Hematopoietic multipotent progenitor cell treated with erythropoietin and hydrocortisone succinate and interleukin-3 and kit ligand, for 8 days (in vitro differentiated cells): Measurements from ENCODE around the gene XYLT1.

ENCODE experiments used
- DNase-seq: peaks from one replicate; pipeline ENCODE4 v3.0.0-alpha.2; 2015

The XYLT1 gene

GRCh38 chr16:17275076-17276009 lies 195.4 kb downstream of the XYLT1 start:
- DNase-seq = no peak

GRCh38 chr16:17273142-17273561 lies 197.6 kb downstream of the XYLT1 start:
- DNase-seq = peak; percentile 6

GRCh38 chr16:17272716-17273115 lies 198.0 kb downstream of the XYLT1 start:
- DNase-seq = no peak

GRCh38 chr16:17271687-17272086 lies 199.1 kb downstream of the XYLT1 start:
- no peak for DNase-seq

DNA sequence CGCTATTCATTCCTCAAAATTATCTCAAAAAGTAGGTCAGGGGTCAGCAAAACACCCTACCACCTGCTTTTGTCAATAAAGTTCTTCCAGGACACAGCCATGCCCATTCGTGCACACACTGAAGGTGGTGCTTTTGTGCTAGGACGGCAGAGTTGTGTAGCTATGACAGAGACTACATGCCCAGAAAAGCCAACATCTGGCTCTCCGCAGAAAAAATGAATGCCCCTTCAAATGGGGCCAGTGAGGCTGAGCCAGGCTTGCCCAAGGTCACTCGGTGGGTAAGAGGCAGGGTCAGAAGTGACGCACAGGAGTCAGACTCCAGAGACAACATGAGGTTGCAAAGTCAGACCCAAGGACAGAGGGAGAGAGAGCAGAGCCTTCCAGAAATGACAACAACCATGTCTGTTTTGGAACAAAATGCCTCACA lies 200.1 kb downstream of the XYLT1 start:
- no peak for DNase-seq

DNA sequence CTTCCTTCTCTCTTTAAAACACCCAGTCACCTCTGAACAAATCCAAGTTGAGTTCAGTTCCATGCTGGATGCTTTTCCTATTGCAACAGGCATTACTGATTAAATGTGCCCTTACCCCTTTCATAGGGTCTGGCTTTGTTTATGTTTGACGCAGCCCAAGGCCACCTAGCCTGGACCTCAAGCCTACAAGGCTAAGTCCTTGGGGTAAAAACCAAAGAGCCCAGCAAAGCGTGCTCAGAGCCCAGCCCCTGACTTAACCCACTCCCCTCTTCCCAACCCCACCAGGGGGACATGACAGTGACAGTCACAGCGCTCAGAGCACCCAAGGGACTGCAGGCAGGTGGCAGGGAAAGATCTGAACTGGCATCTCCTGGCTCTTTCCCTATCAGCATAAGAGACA lies 200.6 kb downstream of the XYLT1 start:
- no peak for DNase-seq

DNA sequence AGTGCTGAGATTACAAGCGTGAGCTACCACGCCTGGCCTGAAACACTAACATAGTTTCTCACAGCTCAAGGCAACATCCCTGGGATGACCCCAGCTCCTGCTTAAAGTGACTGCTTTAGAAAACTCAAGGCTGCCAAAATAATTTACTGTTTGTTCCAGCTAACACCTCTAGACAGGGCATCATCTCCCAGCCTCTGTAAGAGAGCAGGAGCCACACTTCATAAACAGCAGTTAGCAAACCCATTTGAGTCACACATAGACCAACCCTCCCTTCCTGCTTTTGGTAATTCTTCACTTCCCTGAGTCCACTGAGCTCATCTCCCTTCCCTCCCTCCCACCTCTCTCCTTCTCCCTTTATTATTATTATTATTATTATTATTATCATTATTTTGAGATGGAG lies 201.3 kb downstream of the XYLT1 start:
- DNase-seq = no peak

DNA sequence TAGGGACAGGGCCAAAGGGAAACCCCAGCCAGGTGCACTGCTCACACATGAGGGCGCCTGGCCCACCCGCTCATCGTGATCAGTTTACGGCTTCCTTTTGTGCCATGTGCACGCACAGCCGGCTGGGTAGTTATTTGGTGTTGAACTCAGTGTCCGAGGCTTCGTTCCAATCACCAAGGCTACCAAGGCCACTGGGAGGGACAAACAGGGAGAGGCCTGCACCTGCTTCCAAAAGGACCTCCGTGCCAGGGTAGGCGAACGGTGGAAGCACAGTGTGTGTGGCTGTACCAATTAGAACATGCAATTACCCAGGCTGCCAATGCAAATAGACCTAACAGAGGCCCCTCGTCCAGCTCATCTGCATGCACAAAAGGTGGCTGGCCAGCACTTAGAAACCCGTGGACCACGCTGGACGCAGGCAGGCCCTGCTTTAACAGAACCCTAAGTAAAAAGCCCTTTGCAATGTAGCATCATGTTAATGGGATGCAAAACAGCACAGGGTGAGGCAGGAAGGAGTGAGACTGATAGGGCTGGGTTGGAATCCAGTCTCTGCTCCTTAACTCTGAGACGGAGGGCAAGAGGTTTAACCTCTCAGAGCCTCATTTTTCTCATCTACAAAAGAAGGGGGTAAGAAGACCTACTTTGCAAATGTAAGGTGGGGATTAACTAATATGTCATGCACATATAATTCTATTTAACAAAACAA lies 204.0 kb downstream of the XYLT1 start:
- DNase-seq = no peak

- DNase-seq = no peak
Measured at GRCh38 chr16:17265154-17265553, 205.6 kb downstream of the XYLT1 start.

DNA sequence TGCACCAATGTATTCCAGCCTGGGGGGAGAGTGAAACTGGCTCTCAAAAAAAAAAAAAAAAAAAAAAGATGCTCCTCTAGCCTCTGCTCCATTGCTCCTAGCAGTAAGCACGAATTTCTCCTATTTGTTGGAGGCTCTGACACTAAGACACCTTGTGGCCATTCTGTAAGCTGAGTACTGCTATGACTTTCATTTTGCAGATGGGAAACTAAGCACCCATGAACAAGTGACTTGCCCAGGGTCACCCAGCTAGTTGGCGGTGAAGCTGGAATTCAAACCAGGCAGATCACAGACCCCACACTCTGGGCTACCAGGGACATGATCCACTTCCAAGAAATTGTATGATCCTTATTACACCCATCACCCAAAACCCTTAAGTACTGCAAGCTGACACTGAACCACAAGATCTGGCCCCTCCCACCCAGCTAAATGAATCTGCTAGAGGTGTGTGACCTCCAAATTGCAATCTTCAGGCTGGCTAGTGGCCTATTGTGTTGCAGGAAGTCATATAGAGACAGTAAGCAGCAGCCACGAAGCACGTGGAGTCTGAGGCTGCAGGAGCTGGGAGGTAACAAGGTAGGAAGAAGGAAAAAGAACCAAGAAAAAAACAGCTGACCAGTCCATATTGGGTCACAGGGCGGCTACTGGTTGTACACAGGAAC lies 209.4 kb downstream of the XYLT1 start:
- DNase-seq = no peak

DNA sequence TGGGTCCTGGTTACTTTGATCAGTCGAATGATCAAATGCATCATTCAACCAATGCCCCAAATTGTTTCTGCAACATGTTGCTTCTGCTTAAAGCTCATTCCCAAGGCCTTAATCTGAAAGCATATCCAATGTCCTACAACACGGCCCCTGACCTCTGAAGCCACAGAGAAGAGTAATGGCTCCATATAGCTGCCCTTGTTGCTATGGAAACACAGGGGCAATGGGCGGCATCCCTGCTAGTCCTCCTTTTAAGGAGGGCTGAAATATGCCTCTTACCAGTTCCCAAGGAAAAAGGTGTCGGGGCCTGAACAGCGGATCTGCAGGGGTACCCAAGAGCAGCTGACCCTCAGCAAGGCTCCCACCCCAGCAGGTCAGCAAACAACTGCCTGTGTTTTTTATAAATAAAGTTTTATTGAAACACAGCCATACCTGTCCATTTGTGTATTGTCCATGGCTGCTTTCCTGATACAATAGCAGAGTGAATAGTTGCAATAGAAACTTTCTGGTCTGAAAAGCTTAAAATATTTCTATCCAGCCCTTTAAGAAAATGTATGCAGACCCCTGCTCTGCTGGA lies 210.4 kb downstream of the XYLT1 start:
- DNase-seq = no peak

GRCh38 chr16:17259751-17260270 lies 210.9 kb downstream of the XYLT1 start:
- no peak for DNase-seq

- DNase-seq = no peak
Measured at GRCh38 chr16:17258848-17259713, 211.7 kb downstream of the XYLT1 start.

DNA sequence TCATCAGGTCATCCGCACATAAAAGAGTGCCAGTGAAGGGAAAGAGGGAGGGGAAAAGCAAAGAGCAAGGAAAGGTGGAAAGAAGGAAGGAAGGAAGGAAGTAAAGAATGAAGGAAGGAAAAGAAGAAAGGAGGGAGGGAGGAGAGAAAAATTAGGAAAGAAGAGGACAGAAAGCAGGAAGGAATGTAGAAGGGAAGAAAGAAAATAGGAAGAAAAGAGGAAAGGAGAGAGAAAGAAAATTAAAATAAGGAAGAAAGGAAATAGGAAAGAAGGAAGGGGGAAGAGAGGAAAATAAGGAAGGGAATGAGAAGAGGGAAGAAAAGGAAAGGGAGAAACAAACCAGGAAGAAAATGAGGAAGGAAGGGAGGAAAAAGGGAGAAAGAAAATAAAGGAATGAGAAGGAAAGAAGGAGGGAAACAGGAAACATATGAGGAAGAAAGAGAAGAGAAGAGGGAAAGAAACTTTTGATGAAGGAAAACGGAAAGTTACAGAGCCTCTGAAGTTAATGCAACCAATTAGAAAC lies 212.6 kb downstream of the XYLT1 start:
- no peak for DNase-seq

GRCh38 chr16:17257426-17258023 lies 213.2 kb downstream of the XYLT1 start:
- DNase-seq = no peak

DNA sequence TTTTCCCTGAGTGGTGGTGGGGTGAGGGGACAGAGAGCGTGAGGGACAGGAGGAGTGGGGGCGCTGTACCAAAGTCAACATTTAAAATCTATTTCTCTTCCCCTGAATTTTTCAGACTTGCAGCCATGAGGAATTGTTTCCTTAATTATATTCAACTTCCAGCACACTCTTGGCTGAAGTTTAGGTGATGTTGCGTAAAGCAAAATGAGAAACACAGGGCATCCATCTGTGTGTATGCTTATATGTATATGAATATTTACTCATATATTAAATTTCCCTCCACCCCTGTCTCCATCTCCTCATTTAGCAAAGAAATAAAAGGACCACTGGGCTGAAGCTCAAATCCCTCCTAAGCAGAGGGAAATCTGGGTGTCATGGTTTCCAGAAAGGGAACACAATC lies 218.1 kb downstream of the XYLT1 start:
- DNase-seq = no peak

DNA sequence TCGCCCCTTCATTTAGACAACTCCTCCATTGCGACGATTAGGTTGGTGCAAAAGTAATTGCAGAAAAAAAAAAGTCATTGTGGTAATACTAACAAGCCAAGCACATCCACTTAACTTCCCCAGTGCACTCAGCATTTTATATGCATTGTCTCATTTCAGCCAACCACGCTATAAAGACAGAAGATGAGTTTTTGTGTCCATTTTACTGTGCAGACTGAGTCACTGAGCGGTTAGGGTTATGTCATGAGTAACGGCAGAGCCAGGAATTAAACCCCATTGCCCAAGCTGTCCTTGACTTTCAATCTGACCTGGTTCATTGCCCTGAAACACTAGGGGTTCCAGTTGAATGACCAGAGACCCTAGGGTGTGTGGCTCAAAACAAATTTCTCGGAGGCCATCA lies 218.7 kb downstream of the XYLT1 start:
- DNase-seq = no peak

DNA sequence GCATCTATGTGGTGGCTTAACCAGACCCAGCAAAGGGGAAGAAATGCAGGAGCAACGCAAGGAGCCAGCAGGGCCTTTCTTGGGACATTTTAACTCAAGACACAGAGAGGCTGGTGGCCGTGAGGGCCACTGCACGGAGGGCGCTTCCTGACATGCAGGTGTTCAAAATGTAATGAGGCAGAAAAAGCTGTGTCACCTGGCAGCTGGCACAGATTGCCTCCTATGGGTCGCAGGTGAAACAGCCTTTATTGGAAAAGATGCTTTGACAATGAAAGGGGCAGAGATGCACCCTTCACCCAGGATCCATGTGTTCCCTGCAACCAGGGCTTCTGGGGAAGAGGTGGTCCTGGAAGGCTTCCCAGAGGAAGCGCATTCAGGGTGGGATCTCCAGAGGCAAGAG lies 219.3 kb downstream of the XYLT1 start:
- no peak for DNase-seq

DNA sequence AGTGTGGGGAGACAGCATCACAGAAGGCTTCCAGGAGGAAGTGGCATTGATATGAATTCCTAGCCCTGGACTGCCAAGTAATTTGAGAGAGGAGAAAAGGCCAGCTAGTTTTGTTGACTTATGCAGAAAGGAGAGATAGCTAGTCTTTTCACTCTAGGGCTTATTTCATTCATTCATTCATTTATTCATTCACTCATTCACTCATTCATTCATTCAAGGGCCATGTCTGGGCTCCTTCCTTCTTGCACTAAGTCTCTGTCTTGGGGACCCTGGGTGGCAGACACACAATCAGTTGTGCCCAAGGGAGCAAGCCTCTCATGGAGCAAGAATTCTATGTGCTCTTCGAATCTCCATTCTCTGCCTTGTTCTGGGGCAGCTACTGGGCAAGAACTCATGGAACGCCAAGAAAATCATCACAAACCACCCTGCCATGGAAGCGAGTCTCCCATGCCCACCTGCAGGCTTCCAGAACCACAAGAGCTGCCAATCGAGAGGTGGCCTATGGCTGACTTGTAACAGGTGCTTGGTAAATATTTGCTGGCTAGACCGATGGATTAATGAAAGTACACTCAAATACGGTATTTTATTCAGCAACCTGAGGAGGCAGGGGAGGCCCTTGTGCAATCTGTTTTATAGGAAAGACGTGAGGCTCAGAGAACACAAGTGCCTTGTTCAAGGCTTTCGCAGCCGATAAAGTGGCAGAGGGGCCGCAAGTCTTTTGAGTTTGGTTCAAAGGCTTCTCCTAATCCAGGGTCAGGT lies 223.6 kb downstream of the XYLT1 start:
- no peak for DNase-seq

DNA sequence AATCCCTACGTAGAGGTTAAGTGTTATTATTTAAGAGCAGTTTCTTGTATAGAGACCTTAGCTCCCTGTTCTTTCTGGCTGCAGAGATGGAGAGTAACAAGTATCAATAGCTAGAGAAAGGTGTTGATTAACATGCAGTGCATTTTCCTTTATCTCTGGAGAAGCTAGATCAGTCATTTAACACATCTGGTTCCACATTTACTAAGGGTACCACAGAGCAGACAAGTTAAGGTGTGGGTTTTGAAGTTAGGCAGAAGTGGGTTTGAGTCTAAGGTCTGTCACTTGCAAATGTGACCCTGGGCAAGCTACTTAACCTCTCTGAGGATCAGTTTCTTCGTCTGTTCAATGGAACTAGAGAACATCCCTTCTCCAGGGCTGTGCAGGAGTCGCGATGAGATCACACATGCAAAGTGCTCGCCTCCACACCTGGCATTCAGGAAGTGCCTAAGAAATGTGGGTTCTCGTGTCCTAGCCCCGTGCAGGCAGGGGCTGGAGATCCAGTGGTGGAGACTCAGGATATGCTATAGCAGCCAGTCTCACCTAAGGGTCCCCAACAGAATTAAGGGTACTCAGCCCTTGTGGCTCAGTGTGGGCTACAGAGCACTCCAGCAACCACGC lies 224.4 kb downstream of the XYLT1 start:
- no peak for DNase-seq
